H1 (cell line): ENCODE measurements around the gene ZBTB42. TPM values are rescaled to one million over a fixed set of nuclear protein-coding genes. Genes with fewer than 3 reads are reported as not detected.

Experiments used
- CTCF ChIA-PET: fragments of 300-600 bp; sonication (Branson Sonifier 250); formaldehyde crosslinking; loops from one replicate; lab custom pipeline; 2021; ENCODE audit not compliant: partially characterized antibody; lab: Charles Lee
- POLR2A ChIA-PET: fragments of 300-600 bp; sonication (Branson Sonifier 250); formaldehyde crosslinking; loops from one replicate; lab custom pipeline; 2021; ENCODE audit warnings: inconsistent platforms; ENCODE audit not compliant: partially characterized antibody; lab: Charles Lee
- DNase-seq, 2 experiments: peaks; one replicate each; pipeline versions ENCODE4 v3.0.0 to v3.0.0-alpha.2; 2010 to 2022; ENCODE audit warnings: low spot score in 2 of 2, low read depth in 1 of 2, mixed read lengths in 1 of 2
- FAIRE-seq: peaks from 2 replicates; lab custom pipeline; 2011; peaks lifted over from hg19 to GRCh38; lab: Jason Lieb, UNC
- H2AFZ ChIP-seq: 2 replicates; pipeline ENCODE4 v1.8.1; 2012; ENCODE audit warnings: low read length, inconsistent platforms
- H2AK5ac ChIP-seq: 2 replicates; pipeline ENCODE4 v1.6.1; 2013; ENCODE audit warnings: low read depth, low read length
- H2BK120ac ChIP-seq: replicated peaks from 2 replicates; pipeline ENCODE3; 2013; ENCODE audit warnings: low read depth, low read length, inconsistent platforms
- H2BK12ac ChIP-seq: 2 replicates; pipeline ENCODE4 v1.6.1; 2013; ENCODE audit warnings: low read depth, low read length
- H2BK15ac ChIP-seq: 2 replicates; pipeline ENCODE4 v1.6.1; 2013; ENCODE audit warnings: low read length
- H2BK20ac ChIP-seq: 2 replicates; pipeline ENCODE4 v1.6.1; 2013; ENCODE audit warnings: low read length
- H2BK5ac ChIP-seq: 2 replicates; pipeline ENCODE4 v1.6.1; 2013; ENCODE audit warnings: low read depth, low read length
- H3K14ac ChIP-seq: 2 replicates; pipeline ENCODE4 v1.6.1; 2013; ENCODE audit warnings: inconsistent platforms; ENCODE audit not compliant: insufficient read length
- H3K18ac ChIP-seq: 2 replicates; pipeline ENCODE4 v1.6.1; 2013; ENCODE audit warnings: low read length; ENCODE audit errors: extremely low read depth
- H3K23ac ChIP-seq: 2 replicates; pipeline ENCODE4 v1.6.1; 2013; ENCODE audit warnings: inconsistent platforms; ENCODE audit not compliant: insufficient read length
- H3K23me2 ChIP-seq: 2 replicates; pipeline ENCODE4 v1.6.1; 2013; ENCODE audit warnings: low read depth, low read length
- H3K27ac ChIP-seq: 2 replicates; pipeline ENCODE4 v1.6.1; 2011; ENCODE audit warnings: low read depth, low read length, inconsistent platforms
- H3K27me3 ChIP-seq, 4 experiments: replicated peaks in 1 of 4; 1 replicate in 1 of 4; 2 replicates in 3 of 4; pipeline versions ENCODE4 v1.6.1 to v1.8.1; 2011 to 2013; ENCODE audit warnings: low read length in 3 of 4, mild to moderate bottlenecking in 3 of 4, inconsistent platforms in 2 of 4, mixed read lengths in 2 of 4, moderate library complexity in 1 of 4; ENCODE audit not compliant: control insufficient read depth in 3 of 4, insufficient read depth in 3 of 4; ENCODE audit errors: extremely low read depth in 1 of 4
- H3K36me3 ChIP-seq, 4 experiments: 2 replicates each; pipeline versions ENCODE4 v1.6.1 to v1.8.1; 2011 to 2013; ENCODE audit warnings: mild to moderate bottlenecking in 4 of 4, low read length in 3 of 4, moderate library complexity in 2 of 4, control low read depth in 1 of 4, inconsistent platforms in 1 of 4; ENCODE audit not compliant: insufficient read depth in 4 of 4, control insufficient read depth in 2 of 4
- H3K4ac ChIP-seq: replicated peaks from 2 replicates; pipeline ENCODE3; 2013; ENCODE audit warnings: low read length, low read depth, mixed read lengths, inconsistent platforms; ENCODE audit not compliant: insufficient read length
- H3K4me1 ChIP-seq, 4 experiments: replicated peaks in 1 of 4; 1 replicate in 1 of 4; 2 replicates in 3 of 4; pipeline versions ENCODE4 v1.6.1 to v1.8.1; 2011 to 2013; ENCODE audit warnings: low read length in 3 of 4, inconsistent platforms in 2 of 4, mixed read lengths in 1 of 4; ENCODE audit not compliant: insufficient read depth in 4 of 4, control insufficient read depth in 3 of 4
- H3K4me2 ChIP-seq, 2 experiments: 2 replicates each; pipeline versions ENCODE4 v1.6.1 to v1.8.1; 2011 to 2013; ENCODE audit warnings: low read depth in 2 of 2, low read length in 2 of 2, control low read depth in 1 of 2, inconsistent platforms in 1 of 2, mild to moderate bottlenecking in 1 of 2; ENCODE audit not compliant: insufficient read depth in 1 of 2
- H3K4me3 ChIP-seq, 4 experiments: fragments of 200-600, 300-600 bp in 1 of 4; sonication (generic), shearing (Covaris generic), sonication (Bioruptor Twin) in 1 of 4; 2 replicates each; pipeline versions ENCODE4 v1.5.1 to v1.8.1; 2011 to 2016; ENCODE audit warnings: low read length in 4 of 4, low read depth in 3 of 4, control low read depth in 2 of 4, inconsistent platforms in 2 of 4, mild to moderate bottlenecking in 2 of 4, mixed read lengths in 1 of 4, moderate library complexity in 1 of 4; ENCODE audit not compliant: insufficient read depth in 2 of 4; ENCODE audit errors: extremely low read depth in 1 of 4
- H3K56ac ChIP-seq: replicated peaks from 2 replicates; pipeline ENCODE3; 2013; ENCODE audit warnings: low read depth, mild to moderate bottlenecking, mixed read lengths, low read length, inconsistent platforms; ENCODE audit not compliant: insufficient read length
- H3K79me1 ChIP-seq: 2 replicates; pipeline ENCODE4 v1.6.1; 2013; ENCODE audit warnings: low read depth, low read length, control low read depth
- H3K79me2 ChIP-seq, 2 experiments: 2 replicates each; pipeline versions ENCODE4 v1.6.1 to v1.8.1; 2012 to 2013; ENCODE audit warnings: low read length in 2 of 2, mild to moderate bottlenecking in 2 of 2, inconsistent platforms in 1 of 2; ENCODE audit not compliant: insufficient read depth in 2 of 2, control insufficient read depth in 1 of 2
- H3K9ac ChIP-seq, 4 experiments: replicated peaks in 1 of 4; 1 replicate in 1 of 4; 2 replicates in 3 of 4; pipeline versions ENCODE4 v1.6.1 to v1.8.1; 2011 to 2013; ENCODE audit warnings: low read depth in 3 of 4, low read length in 3 of 4, control low read depth in 2 of 4, mild to moderate bottlenecking in 2 of 4, moderate library complexity in 2 of 4, inconsistent platforms in 1 of 4; ENCODE audit errors: extremely low read depth in 1 of 4
- H3K9me3 ChIP-seq, 2 experiments: 2 replicates each; pipeline versions ENCODE4 v1.6.1 to v1.8.1; 2012 to 2013; ENCODE audit warnings: mild to moderate bottlenecking in 2 of 2, moderate library complexity in 2 of 2, control low read depth in 1 of 2, inconsistent platforms in 1 of 2, low read depth in 1 of 2, low read length in 1 of 2, mixed read lengths in 1 of 2; ENCODE audit not compliant: insufficient read depth in 2 of 2
- H4K20me1 ChIP-seq, 2 experiments: replicated peaks in 1 of 2; 2 replicates each; pipeline versions ENCODE3 to v1.8.1; 2011 to 2013; ENCODE audit warnings: inconsistent platforms in 2 of 2, low read length in 2 of 2, mild to moderate bottlenecking in 1 of 2; ENCODE audit not compliant: insufficient read depth in 2 of 2, control insufficient read depth in 1 of 2
- H4K5ac ChIP-seq: 2 replicates; pipeline ENCODE4 v1.6.1; 2013; ENCODE audit warnings: low read length, low read depth, mixed read lengths, inconsistent platforms; ENCODE audit not compliant: insufficient read length
- H4K8ac ChIP-seq: 2 replicates; pipeline ENCODE4 v1.8.0; 2013; ENCODE audit warnings: mild to moderate bottlenecking, moderate library complexity, low read length, inconsistent platforms; ENCODE audit not compliant: insufficient read depth; ENCODE audit errors: extremely low read depth
- H4K91ac ChIP-seq: replicated peaks from 2 replicates; pipeline ENCODE3; 2013; ENCODE audit warnings: low read length, mixed read lengths, inconsistent platforms; ENCODE audit not compliant: insufficient read length
- EGR1 ChIP-seq: IDR thresholded peaks from 2 replicates; pipeline ENCODE4 v1.6.1; 2011; ENCODE audit warnings: low read depth, low read length, borderline replicate concordance
- SIRT6 ChIP-seq: IDR thresholded peaks from one replicate; pipeline ENCODE4 v1.7.1; 2012; ENCODE audit warnings: low read length, inconsistent platforms
- TCF12 ChIP-seq: IDR thresholded peaks from 2 replicates; pipeline ENCODE4 v1.6.1; 2011; ENCODE audit warnings: low read depth, mild to moderate bottlenecking, low read length
- WGBS, 2 experiments: shearing (Covaris generic) in 1 of 2; methylation state at CpG; one replicate each; pipeline versions ENCODE4 v1.1.6 to v1.1.7; 2013 to 2015; ENCODE audit warnings: low lambda C conversion rate in 2 of 2, mixed read lengths in 2 of 2, inconsistent platforms in 1 of 2, low coverage in 1 of 2, missing lambda C conversion rate in 1 of 2; ENCODE audit not compliant: insufficient replicate concordance in 2 of 2, insufficient coverage in 1 of 2, insufficient read length in 1 of 2; ENCODE audit errors: extremely low coverage in 1 of 2, missing lambda C conversion rate in 1 of 2; 5-methylcytosine and 5-hydroxymethylcytosine counted together
- polyA plus RNA-seq, 7 experiments: library from polyadenylated mRNA; depleted of rRNA in 3 of 7; stranded (reverse) in 5 of 7; unstranded in 2 of 7; fragments of >200 nt in 5 of 7; fragments of 200-250 nt in 2 of 7; gene quantifications; 1 replicate in 5 of 7; 2 replicates in 1 of 7; 4 replicates in 1 of 7; pipeline versions ENCODE4 v1.2.1 to v1.2.3, GENCODE V29; 2011 to 2013; ENCODE audit warnings: missing spikeins in 2 of 7, mixed read lengths in 2 of 7
- total RNA-seq: library from RNA; stranded (reverse); fragmentation: NEBNext Ultra II Directional; extraction: Animal tissue kit (Norgen Biotek cat#: 25700); gene quantifications from 2 replicates; pipeline ENCODE4 v1.2.1, GENCODE V29; 2021

Gene ZBTB42
- total and polyA plus RNA-seq, 2 of the 8 experiments (the other 6 are each of a cell fraction or from before 2014, with no cell fraction given): 2.8 to 3.1 TPM

GRCh38 chr14:104803280-104803911 lies 2.5 kb downstream of the ZBTB42 start:
- TF ChIP-seq SIRT6 (no peak), EGR1 (no peak), TCF12 (no peak)
- Histone ChIP-seq H2AFZ (no peak overlapping the region), H3K9me3 (no peaks in the 10 kb centered on the region), H3K79me1 (no peaks in the 10 kb centered on the region), H3K79me2 (no peaks in the 10 kb centered on the region), H2BK5ac (no peak overlapping the region), H2BK20ac (no peak overlapping the region), H4K20me1 (peaks cover 3 to 13% of the 10 kb centered on the region in 2 experiments), H3K4ac (no peak overlapping the region), H3K14ac (no peak overlapping the region), H3K4me2 (no peak overlapping the region), H3K9ac (no peak overlapping the region), H2BK120ac (no peak overlapping the region), H3K4me1 (peaks cover 0 to 9% (median 6%) of the 10 kb centered on the region in 4 experiments; a peak in 5 of 7 replicates), H3K18ac (no peak overlapping the region), H3K36me3 (no peaks in the 10 kb centered on the region), H2BK12ac (no peak overlapping the region), H3K4me3 (no peak overlapping the region), H4K8ac (no peak overlapping the region), H3K23me2 (peaks cover 17% of the 10 kb centered on the region), H2AK5ac (no peak overlapping the region), H3K27me3 (peaks cover 16 to 44% (median 33%) of the 10 kb centered on the region in 4 experiments), H3K23ac (no peak overlapping the region), H3K56ac (no peak overlapping the region), H4K5ac (no peak overlapping the region), H2BK15ac (no peak overlapping the region), H4K91ac (no peak overlapping the region), H3K27ac (no peak overlapping the region)
- ChIA-PET CTCF (interaction anchor here (0.8 to 3.0 kb wide), 4 partner anchors 17 to 78 kb away, joined by 3 to 17 read pairs (median 8); no protein-coding TSS in a partner anchor), POLR2A (interaction anchor here (0.9 to 1.4 kb wide), 3 partner anchors 14 to 50 kb away, joined by 3 to 5 read pairs (median 3); no protein-coding TSS in a partner anchor)
- no peak for DNase-seq
- FAIRE-seq: no peak
- 84% methylated on average over 17 of the region's 19 CpGs; no CpG with 5 or more reads in 1 of the 2 experiments for WGBS, 2 experiments
